Trophoblast cell (in vitro differentiated cells and primary cell): Measurements from ENCODE around the gene SEL1L.
"Not testable (repeated sequence)": the region's sequence is repeated elsewhere in the genome, so short reads cannot be mapped to it uniquely, and the experiment has no call there.

ENCODE experiments used
- DNase-seq, 2 donors: peaks; one replicate each; pipeline ENCODE4 v3.0.0-alpha.2; 2016
- H2AFZ ChIP-seq: 2 replicates; pipeline ENCODE4 v1.6.1; 2013; ENCODE audit warnings: low read length, moderate library complexity, mild to moderate bottlenecking; ENCODE audit not compliant: insufficient read depth, poor library complexity
- H2AK5ac ChIP-seq: 2 replicates; pipeline ENCODE4 v1.6.1; 2013; ENCODE audit warnings: mild to moderate bottlenecking, low read length
- H2BK120ac ChIP-seq: 2 replicates; pipeline ENCODE4 v1.6.1; 2013; ENCODE audit warnings: low read length, mild to moderate bottlenecking, moderate library complexity; ENCODE audit not compliant: insufficient read depth, poor library complexity
- H2BK12ac ChIP-seq: 2 replicates; pipeline ENCODE4 v1.6.1; 2013; ENCODE audit warnings: mild to moderate bottlenecking, low read length, moderate library complexity
- H2BK5ac ChIP-seq: 2 replicates; pipeline ENCODE4 v1.6.1; 2013; ENCODE audit warnings: low read length, low read depth, moderate library complexity, mild to moderate bottlenecking; ENCODE audit not compliant: poor library complexity
- H3K14ac ChIP-seq: 2 replicates; pipeline ENCODE4 v1.6.1; 2013; ENCODE audit warnings: mild to moderate bottlenecking, low read length
- H3K18ac ChIP-seq: 2 replicates; pipeline ENCODE4 v1.6.1; 2013; ENCODE audit warnings: mild to moderate bottlenecking, low read length
- H3K23ac ChIP-seq: 2 replicates; pipeline ENCODE4 v1.6.1; 2013; ENCODE audit warnings: low read length
- H3K27ac ChIP-seq: 2 replicates; pipeline ENCODE4 v1.5.1; 2013; ENCODE audit warnings: low read depth, mild to moderate bottlenecking, inconsistent platforms, low read length, moderate library complexity
- H3K27me3 ChIP-seq: 2 replicates; pipeline ENCODE4 v1.6.1; 2013; ENCODE audit warnings: inconsistent platforms, mild to moderate bottlenecking, low read length, moderate library complexity; ENCODE audit not compliant: insufficient read depth
- H3K36me3 ChIP-seq, 2 experiments: 1 replicate in 1 of 2; 2 replicates in 1 of 2; pipeline ENCODE4 v1.6.1; 2013; ENCODE audit warnings: low read length in 2 of 2, mild to moderate bottlenecking in 2 of 2, moderate library complexity in 1 of 2; ENCODE audit not compliant: insufficient read depth in 2 of 2, control insufficient read depth in 1 of 2
- H3K4ac ChIP-seq: 2 replicates; pipeline ENCODE4 v1.6.1; 2013; ENCODE audit warnings: low read depth, mild to moderate bottlenecking, low read length, moderate library complexity
- H3K4me1 ChIP-seq, 2 experiments: 1 replicate in 1 of 2; 2 replicates in 1 of 2; pipeline ENCODE4 v1.6.1; 2013; ENCODE audit warnings: low read length in 2 of 2, mild to moderate bottlenecking in 2 of 2, moderate library complexity in 1 of 2; ENCODE audit not compliant: insufficient read depth in 2 of 2, control insufficient read depth in 1 of 2
- H3K4me2 ChIP-seq: 2 replicates; pipeline ENCODE4 v1.6.1; 2013; ENCODE audit warnings: inconsistent platforms, mild to moderate bottlenecking, low read length, moderate library complexity
- H3K4me3 ChIP-seq: 2 replicates; pipeline ENCODE4 v1.5.1; 2013; ENCODE audit warnings: mild to moderate bottlenecking, low read depth, low read length, inconsistent platforms
- H3K79me1 ChIP-seq: one replicate; pipeline ENCODE4 v1.6.1; 2013; ENCODE audit warnings: low read length
- H3K79me2 ChIP-seq: 2 replicates; pipeline ENCODE4 v1.6.1; 2013; ENCODE audit warnings: low read length, mild to moderate bottlenecking; ENCODE audit not compliant: control insufficient read depth, insufficient read depth, poor library complexity
- H3K9ac ChIP-seq: 2 replicates; pipeline ENCODE4 v1.6.1; 2013; ENCODE audit warnings: mild to moderate bottlenecking, low read length
- H3K9me3 ChIP-seq: 2 replicates; pipeline ENCODE4 v1.6.1; 2013; ENCODE audit warnings: low read depth, mild to moderate bottlenecking, control low read depth, inconsistent platforms, low read length; ENCODE audit not compliant: insufficient read depth
- H4K12ac ChIP-seq: 2 replicates; pipeline ENCODE4 v1.6.1; 2013; ENCODE audit warnings: low read depth, mild to moderate bottlenecking, low read length, moderate library complexity
- H4K8ac ChIP-seq: 2 replicates; pipeline ENCODE4 v1.6.1; 2013; ENCODE audit warnings: low read depth, mild to moderate bottlenecking, low read length, moderate library complexity
- H4K91ac ChIP-seq: one replicate; pipeline ENCODE4 v1.6.1; 2013; ENCODE audit warnings: low read depth, mild to moderate bottlenecking, low read length, moderate library complexity
- WGBS: extraction: QIAGEN DNeasy Blood & Tissue Kit; methylation state at CpG from one replicate; pipeline ENCODE4 v1.1.7; 2013; ENCODE audit warnings: missing lambda C conversion rate; ENCODE audit not compliant: insufficient read length, insufficient coverage; ENCODE audit errors: extremely low coverage; 5-methylcytosine and 5-hydroxymethylcytosine counted together

Gene SEL1L

DNA sequence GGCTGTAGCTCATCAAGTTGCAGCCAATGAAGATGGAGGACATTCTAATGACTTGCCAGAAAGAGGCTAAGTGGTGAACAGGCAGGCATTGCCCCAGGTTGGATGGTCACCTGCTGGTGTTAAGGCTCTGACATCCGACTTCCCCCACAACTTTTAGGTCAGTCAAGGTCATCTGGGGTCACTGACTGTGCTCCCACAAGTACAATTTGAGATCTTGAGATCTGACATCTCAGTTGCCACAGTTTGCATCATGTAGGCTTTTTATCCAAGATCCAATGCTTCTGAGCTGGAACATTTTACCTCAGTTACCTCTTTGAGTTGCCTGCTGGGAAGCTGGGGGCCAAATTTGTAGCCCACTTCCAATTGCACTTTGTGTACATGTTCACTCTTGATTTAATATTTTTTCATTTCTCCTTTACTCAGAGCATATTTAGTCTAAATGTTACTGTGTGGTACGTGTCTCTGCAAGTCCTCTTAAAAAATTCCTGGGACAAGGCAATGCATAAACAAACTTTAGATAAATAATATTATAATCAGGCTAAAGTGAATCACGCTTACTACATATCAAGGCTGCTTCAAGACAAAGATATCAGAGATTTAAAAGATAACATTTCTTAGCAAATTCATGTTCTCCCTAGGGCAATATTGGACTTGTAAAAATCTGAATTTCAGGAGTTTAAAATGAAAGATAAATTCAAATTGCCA, 61.4 kb downstream of the SEL1L start:
- Histone ChIP-seq H2BK120ac (no peak overlapping the region), H2BK12ac (no peak overlapping the region), H3K79me1 (no peaks in the 10 kb centered on the region), H3K27me3 (no peaks in the 10 kb centered on the region), H3K4ac (no peak overlapping the region), H3K14ac (no peak overlapping the region), H3K4me3 (no peak overlapping the region), H3K23ac (no peak overlapping the region), H3K18ac (no peak overlapping the region), H2AK5ac (no peak overlapping the region), H3K9ac (no peak overlapping the region), H3K79me2 (no peaks in the 10 kb centered on the region), H3K4me1 (no peaks in the 10 kb centered on the region), H4K91ac (no peak overlapping the region), H3K4me2 (no peak overlapping the region), H2BK5ac (no peak overlapping the region), H4K12ac (no peak overlapping the region), H3K36me3 (peaks cover 3 to 4% of the 10 kb centered on the region in 2 experiments), H3K9me3 (no peaks in the 10 kb centered on the region), H3K27ac (no peak overlapping the region), H4K8ac (no peak overlapping the region), H2AFZ (no peak overlapping the region)
- no CpG with 5 or more reads among the region's 3 CpGs for WGBS
- DNase-seq, result no peak

DNA sequence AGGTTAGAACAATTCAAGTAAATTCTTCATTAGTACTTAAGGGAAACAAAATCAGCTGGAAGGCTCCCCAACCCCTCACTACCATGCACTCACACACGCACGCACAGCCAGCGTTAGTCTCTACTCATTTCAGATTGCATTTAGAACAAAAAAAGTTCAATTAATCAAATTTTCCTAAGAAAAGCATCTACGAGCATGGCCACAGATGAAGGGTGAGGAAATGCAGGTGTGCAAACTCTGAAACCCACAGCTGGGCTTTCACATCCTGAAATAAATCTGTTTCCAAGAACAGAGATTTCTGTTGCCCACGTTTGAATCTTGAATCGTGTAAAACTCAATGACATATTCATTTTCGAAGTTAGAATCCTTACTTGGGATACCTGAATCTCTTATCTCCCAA, 62.6 kb downstream of the SEL1L start:
- Histone ChIP-seq H4K8ac (no peak overlapping the region), H3K14ac (no peak overlapping the region), H3K4me2 (no peak overlapping the region), H3K27me3 (no peaks in the 10 kb centered on the region), H3K18ac (no peak overlapping the region), H2AK5ac (no peak overlapping the region), H3K4me3 (no peak overlapping the region), H3K27ac (no peak overlapping the region), H3K4me1 (no peaks in the 10 kb centered on the region), H3K4ac (no peak overlapping the region), H2BK12ac (no peak overlapping the region), H3K79me1 (no peaks in the 10 kb centered on the region), H3K79me2 (no peaks in the 10 kb centered on the region), H2BK120ac (no peak overlapping the region), H4K91ac (no peak overlapping the region), H3K23ac (no peak overlapping the region), H4K12ac (no peak overlapping the region), H2BK5ac (no peak overlapping the region), H3K36me3 (no peaks in the 10 kb centered on the region), H3K9ac (no peak overlapping the region), H2AFZ (no peak overlapping the region), H3K9me3 (no peaks in the 10 kb centered on the region)
- no CpG with 5 or more reads among the region's 7 CpGs for WGBS
- no peak for DNase-seq

DNA sequence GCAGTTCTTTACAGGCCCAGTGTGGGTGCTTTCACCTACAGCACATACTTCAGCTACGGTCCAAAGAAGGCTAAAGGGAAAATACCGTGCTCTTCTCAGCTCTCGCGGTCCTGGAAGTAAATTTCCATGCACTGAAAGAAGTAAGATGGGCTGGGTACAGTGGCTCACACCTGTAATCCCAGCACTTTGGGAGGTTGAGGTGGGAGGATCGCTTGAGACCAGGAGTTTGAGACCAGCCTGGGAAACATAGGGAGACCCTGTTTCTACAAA, 63.2 kb downstream of the SEL1L start:
- H3K14ac ChIP-seq, H4K8ac ChIP-seq, H3K18ac ChIP-seq, H3K27ac ChIP-seq, H3K23ac ChIP-seq, H3K4ac ChIP-seq, H3K4me3 ChIP-seq, H2AK5ac ChIP-seq, H4K91ac ChIP-seq, H4K12ac ChIP-seq, H2BK5ac ChIP-seq, H2BK120ac ChIP-seq, H3K36me3 ChIP-seq, H2BK12ac ChIP-seq, H3K4me1 ChIP-seq, H3K9me3 ChIP-seq, H3K27me3 ChIP-seq, H3K9ac ChIP-seq, H3K79me1 ChIP-seq, H3K4me2 ChIP-seq, H2AFZ ChIP-seq, DNase-seq, H3K79me2 ChIP-seq: not testable (repeated sequence)
- WGBS, result no CpG with 5 or more reads among the region's 5 CpGs

DNA sequence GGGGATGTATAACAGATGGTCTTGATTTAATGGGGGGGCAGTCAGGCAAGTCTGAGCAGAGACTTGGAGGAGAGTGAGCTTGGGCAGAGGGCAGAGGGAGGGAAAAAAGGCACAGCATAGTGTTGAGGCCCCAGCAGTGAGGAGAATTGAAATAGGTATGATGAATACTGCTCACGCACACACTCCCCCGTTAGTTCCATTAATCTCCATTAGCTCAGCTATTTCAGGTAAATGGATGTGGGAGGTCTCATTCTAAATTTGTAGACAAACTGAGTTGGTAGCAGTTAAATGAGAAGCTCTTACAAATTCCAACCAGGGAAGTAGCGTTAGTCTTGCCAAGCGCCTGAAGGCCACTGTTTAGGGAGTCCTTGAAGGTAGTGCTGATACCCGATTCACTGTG, 66.8 kb downstream of the SEL1L start:
- no peak overlapping the region for H3K9ac ChIP-seq
- H3K4me1 ChIP-seq, result no peaks in the 10 kb centered on the region
- DNase-seq, result no peak
- no peaks in the 10 kb centered on the region for H3K27me3 ChIP-seq
- H3K14ac ChIP-seq, result no peak overlapping the region
- no peak overlapping the region for H4K12ac ChIP-seq
- H3K79me2 ChIP-seq, result no peaks in the 10 kb centered on the region
- no peak overlapping the region for H2BK12ac ChIP-seq
- H2BK120ac ChIP-seq, result no peak overlapping the region
- no peak overlapping the region for H3K4me2 ChIP-seq
- H3K4me3 ChIP-seq, result no peak overlapping the region
- H3K79me1 ChIP-seq, result no peaks in the 10 kb centered on the region
- no CpG with 5 or more reads among the region's 5 CpGs for WGBS
- H4K91ac ChIP-seq, result no peak overlapping the region
- H4K8ac ChIP-seq, result no peak overlapping the region
- no peak overlapping the region for H3K4ac ChIP-seq
- H3K9me3 ChIP-seq, result no peaks in the 10 kb centered on the region
- no peak overlapping the region for H3K27ac ChIP-seq
- no peak overlapping the region for H2AFZ ChIP-seq
- H3K36me3 ChIP-seq, result no peaks in the 10 kb centered on the region
- H3K23ac ChIP-seq, result no peak overlapping the region
- H3K18ac ChIP-seq, result no peak overlapping the region
- H2BK5ac ChIP-seq, result no peak overlapping the region
- no peak overlapping the region for H2AK5ac ChIP-seq
